IMR-90 (cell line): ENCODE data around the gene RPL15. TPM values are rescaled to one million over a fixed set of nuclear protein-coding genes. Genes with fewer than 3 reads are reported as not detected.

ENCODE experiments used
- ATAC-seq: fragments of 200-7000 bp; cut with Tn5 transposase; 2 replicates; pipeline ENCODE4 v1.9.1; 2020; ENCODE audit warnings: low read depth, mild to moderate bottlenecking, moderate library complexity
- BruUV-seq: library from RNA; stranded (reverse); fragments of 400-500 nt; replicated peaks from 2 replicates; lab custom pipeline; 2021; lab: Mats Ljungman, UMichigan
- CTCF ChIA-PET: fragments of 300-600 bp; formaldehyde crosslinking; extraction: SDS; loops from one replicate; lab custom pipeline; 2021; ENCODE audit warnings: antibody characterized with exemption; lab: Yijun Ruan, JAX
- POLR2A ChIA-PET: fragments of 300-600 bp; sonication (Branson Sonifier 250); formaldehyde crosslinking; loops from one replicate; lab custom pipeline; 2022; ENCODE audit warnings: antibody characterized with exemption; ENCODE audit not compliant: unreplicated experiment; lab: Charles Lee
- DNase-seq: peaks from one replicate; pipeline ENCODE4 v3.0.0; 2013
- H2AFZ ChIP-seq: replicated peaks from 2 replicates; pipeline ENCODE3; 2013; ENCODE audit warnings: low read length, mild to moderate bottlenecking; ENCODE audit not compliant: poor library complexity
- H2AK5ac ChIP-seq: 2 replicates; pipeline ENCODE4 v1.6.1; 2013; ENCODE audit warnings: low read depth, low read length, inconsistent platforms
- H2AK9ac ChIP-seq: replicated peaks from 2 replicates; pipeline ENCODE3; 2013; ENCODE audit warnings: mild to moderate bottlenecking, low read depth, low read length, moderate library complexity; ENCODE audit not compliant: poor library complexity
- H2BK120ac ChIP-seq: 2 replicates; pipeline ENCODE4 v1.6.1; 2013; ENCODE audit warnings: low read depth, low read length, inconsistent platforms
- H2BK15ac ChIP-seq: 3 replicates; pipeline ENCODE4 v1.6.1; 2013; ENCODE audit warnings: low read depth, low read length, inconsistent platforms
- H2BK20ac ChIP-seq: 2 replicates; pipeline ENCODE4 v1.6.1; 2013; ENCODE audit warnings: low read depth, mild to moderate bottlenecking, inconsistent platforms, low read length, moderate library complexity
- H2BK5ac ChIP-seq: 2 replicates; pipeline ENCODE4 v1.6.1; 2013; ENCODE audit warnings: mild to moderate bottlenecking, low read depth, low read length, inconsistent platforms; ENCODE audit not compliant: poor library complexity, severe bottlenecking
- H3K14ac ChIP-seq: replicated peaks from 2 replicates; pipeline ENCODE4 v1.6.1; 2013; ENCODE audit warnings: low read depth, low read length, inconsistent platforms
- H3K18ac ChIP-seq: 2 replicates; pipeline ENCODE4 v1.6.1; 2013; ENCODE audit warnings: low read depth, low read length, control low read depth
- H3K23ac ChIP-seq: 2 replicates; pipeline ENCODE4 v1.6.1; 2013; ENCODE audit warnings: low read depth, low read length, inconsistent platforms
- H3K27ac ChIP-seq: 2 replicates; pipeline ENCODE4 v1.5.1; 2013; ENCODE audit warnings: mild to moderate bottlenecking, control low read depth, low read length; ENCODE audit not compliant: insufficient read depth
- H3K27me3 ChIP-seq: 2 replicates; pipeline ENCODE4 v1.6.1; 2013; ENCODE audit warnings: low read length; ENCODE audit not compliant: control insufficient read depth, insufficient read depth
- H3K36me3 ChIP-seq: 2 replicates; pipeline ENCODE4 v1.6.1; 2013; ENCODE audit warnings: low read length, mixed read lengths; ENCODE audit not compliant: control insufficient read depth, insufficient read depth
- H3K4ac ChIP-seq: 2 replicates; pipeline ENCODE4 v1.6.1; 2013; ENCODE audit warnings: low read depth, low read length, inconsistent platforms
- H3K4me1 ChIP-seq: 2 replicates; pipeline ENCODE4 v1.6.1; 2013; ENCODE audit warnings: low read length, mixed read lengths; ENCODE audit not compliant: control insufficient read depth, insufficient read depth
- H3K4me2 ChIP-seq: 2 replicates; pipeline ENCODE4 v1.6.1; 2013; ENCODE audit warnings: low read depth, mild to moderate bottlenecking, control low read depth, low read length, moderate library complexity
- H3K4me3 ChIP-seq: 2 replicates; pipeline ENCODE4 v1.5.1; 2013; ENCODE audit warnings: low read depth, mild to moderate bottlenecking, control low read depth, low read length, moderate library complexity; ENCODE audit not compliant: insufficient read depth
- H3K56ac ChIP-seq: 2 replicates; pipeline ENCODE4 v1.6.1; 2013; ENCODE audit warnings: low read length, inconsistent platforms; ENCODE audit not compliant: insufficient read depth; ENCODE audit errors: extremely low read depth
- H3K79me1 ChIP-seq, 2 experiments: 2 replicates each; pipeline ENCODE4 v1.6.1; 2013; ENCODE audit warnings: low read length in 2 of 2, inconsistent platforms in 1 of 2, low read depth in 1 of 2
- H3K9ac ChIP-seq: 2 replicates; pipeline ENCODE4 v1.6.1; 2013; ENCODE audit warnings: low read depth, low read length, control low read depth
- H3K9me1 ChIP-seq: 2 replicates; pipeline ENCODE4 v1.6.1; 2013; ENCODE audit warnings: low read length, inconsistent platforms; ENCODE audit not compliant: insufficient read depth
- H3K9me3 ChIP-seq: 2 replicates; pipeline ENCODE4 v1.6.1; 2013; ENCODE audit warnings: low read length; ENCODE audit not compliant: control insufficient read depth, insufficient read depth
- H4K20me1 ChIP-seq: 2 replicates; pipeline ENCODE4 v1.6.1; 2013; ENCODE audit warnings: low read length, inconsistent platforms; ENCODE audit not compliant: insufficient read depth
- H4K5ac ChIP-seq: 2 replicates; pipeline ENCODE4 v1.6.1; 2013; ENCODE audit warnings: mild to moderate bottlenecking, low read depth, low read length, control low read depth
- H4K8ac ChIP-seq, 2 experiments: 2 replicates each; pipeline ENCODE4 v1.6.1; 2013; ENCODE audit warnings: low read depth in 2 of 2, low read length in 2 of 2, control low read depth in 1 of 2, inconsistent platforms in 1 of 2
- H4K91ac ChIP-seq: 2 replicates; pipeline ENCODE4 v1.6.1; 2013; ENCODE audit warnings: low read depth, low read length, inconsistent platforms; ENCODE audit not compliant: insufficient read depth
- BHLHE40 ChIP-seq: fragments of 150-350 bp; IDR thresholded peaks from 2 replicates; pipeline ENCODE4 v1.6.1; 2016; ENCODE audit warnings: mild to moderate bottlenecking, low read depth, low read length
- CEBPB ChIP-seq: IDR thresholded peaks from 2 replicates; pipeline ENCODE4 v1.6.1; 2012; ENCODE audit warnings: low read depth, low read length, improper control_type of control experiment
- CHD1 ChIP-seq: IDR thresholded peaks from 2 replicates; pipeline ENCODE4 v1.6.1; 2012; ENCODE audit warnings: low read depth, low read length, improper control_type of control experiment
- FOS ChIP-seq: fragments of 150-350 bp; IDR thresholded peaks from 2 replicates; pipeline ENCODE4 v1.6.1; 2016; ENCODE audit warnings: low read depth, low read length
- MAFK ChIP-seq: IDR thresholded peaks from 2 replicates; pipeline ENCODE4 v1.6.1; 2012; ENCODE audit warnings: low read depth, low read length, improper control_type of control experiment
- MAZ ChIP-seq: IDR thresholded peaks from 2 replicates; pipeline ENCODE4 v1.6.1; 2012; ENCODE audit warnings: low read depth, mild to moderate bottlenecking, low read length, improper control_type of control experiment, moderate library complexity, borderline replicate concordance
- MXI1 ChIP-seq: IDR thresholded peaks from 2 replicates; pipeline ENCODE4 v1.6.1; 2012; ENCODE audit warnings: low read depth, mild to moderate bottlenecking, low read length, moderate library complexity, borderline replicate concordance
- NFE2L2 ChIP-seq: fragments of 150-350 bp; IDR thresholded peaks from 2 replicates; pipeline ENCODE4 v1.6.1; 2016; ENCODE audit warnings: low read depth, mild to moderate bottlenecking, low read length
- POLR2A ChIP-seq: IDR thresholded peaks from 2 replicates; pipeline ENCODE4 v1.6.1; 2012; ENCODE audit warnings: mild to moderate bottlenecking, low read depth, low read length
- RAD21 ChIP-seq: IDR thresholded peaks from 2 replicates; pipeline ENCODE4 v1.6.1; 2012; ENCODE audit warnings: low read length, improper control_type of control experiment
- RCOR1 ChIP-seq: IDR thresholded peaks from 2 replicates; pipeline ENCODE4 v1.6.1; 2012; ENCODE audit warnings: mild to moderate bottlenecking, low read length, improper control_type of control experiment; ENCODE audit not compliant: insufficient replicate concordance
- WGBS, 2 experiments: methylation state at CpG; one replicate each; pipeline versions ENCODE4 v1.1.5 to v1.1.7; 2013; ENCODE audit warnings: missing lambda C conversion rate in 2 of 2; ENCODE audit not compliant: insufficient read length in 1 of 2; ENCODE audit errors: extremely low coverage in 2 of 2; 5-methylcytosine and 5-hydroxymethylcytosine counted together
- dilution Hi-C: fragments of 300-500 bp; cut with HindIII; formaldehyde crosslinking; loops from one replicate; pipeline ENCODE4 v1.14.3; 2018; ENCODE audit warnings: low sequenced_read_pairs; ENCODE audit not compliant: unreplicated experiment
- in situ Hi-C: fragments of 300-500 bp; cut with MboI; formaldehyde crosslinking; loops from 3 replicates; pipeline ENCODE4 v1.14.3; 2019; ENCODE audit warnings: low sequenced_read_pairs, inconsistent platforms, mixed read lengths
- intact Hi-C: fragments of 100-400 bp; cut with micrococcal nuclease; formaldehyde crosslinking; loops from 2 replicates; pipeline ENCODE4 v1.10.0; 2022
- polyA plus RNA-seq, 3 experiments: library from polyadenylated mRNA; depleted of rRNA; stranded (reverse); fragments of >200 nt; gene quantifications; 2 replicates each; pipeline ENCODE4 v1.2.3, GENCODE V29; 2012; ENCODE audit warnings: low replicate concordance in 1 of 3
- total RNA-seq: library from RNA; depleted of rRNA; stranded (reverse); fragments of >200 nt; gene quantifications from 2 replicates; pipeline ENCODE4 v1.2.3, GENCODE V29; 2012
- TF ChIP-seq, protein P1 (sequence below): fragments of 150-350 bp; IDR thresholded peaks from 2 replicates; pipeline ENCODE4 v1.6.1; 2016; ENCODE audit warnings: low read depth, mild to moderate bottlenecking, low read length, moderate library complexity, borderline replicate concordance
- TF ChIP-seq, protein P2 (sequence below): conservative IDR thresholded peaks from 2 replicates; pipeline ENCODE4 v1.5.1; 2012; ENCODE audit warnings: mild to moderate bottlenecking, low read depth, low read length, improper control_type of control experiment

The RPL15 gene
- total and polyA plus RNA-seq, 2 of the 4 experiments (the other 2 are of a cell fraction): 1,419 to 4,701 TPM

DNA sequence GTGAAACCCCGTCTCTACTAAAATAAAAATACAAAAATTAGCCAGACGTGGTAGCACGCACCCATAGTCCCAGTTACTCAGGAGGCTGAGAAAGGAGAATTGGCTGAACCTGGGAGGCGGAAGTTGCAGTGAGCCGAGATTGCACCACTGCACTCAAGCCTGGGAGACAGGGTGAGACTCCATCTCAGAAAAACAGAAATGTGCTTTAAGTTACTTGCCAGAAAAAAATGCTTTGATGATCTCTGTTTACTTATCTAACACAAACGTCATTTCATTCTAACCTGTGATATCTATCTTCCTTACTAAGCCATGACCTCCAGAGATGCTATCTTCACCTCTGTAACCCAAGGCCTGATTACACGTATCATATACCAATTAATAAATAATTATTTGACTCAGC lies 7.6 kb upstream of the RPL15 start:
- no TSS peak for BruUV-seq
- H2AK5ac ChIP-seq: no peak overlapping the region
- no peak overlapping the region for H3K18ac ChIP-seq
- ChIA-PET CTCF (no interaction called here), POLR2A (no interaction called here)
- no peak overlapping the region for H2BK15ac ChIP-seq
- H3K4ac ChIP-seq: no peak overlapping the region
- H3K4me3 ChIP-seq: no peak overlapping the region
- no peak overlapping the region for H3K56ac ChIP-seq
- H2BK20ac ChIP-seq: no peak overlapping the region
- no peak overlapping the region for H3K4me2 ChIP-seq
- no peak overlapping the region for H4K5ac ChIP-seq
- in situ Hi-C loops: no loop called here
- no peaks in the 10 kb centered on the region for H3K9me1 ChIP-seq
- H3K27ac ChIP-seq: no peak overlapping the region
- no peak overlapping the region for H2AK9ac ChIP-seq
- TF ChIP-seq MXI1 (no peak), BHLHE40 (no peak), MAZ (no peak), CHD1 (no peak), POLR2A (no peak), CEBPB (no peak), NFE2L2 (no peak), MAFK (no peak), RAD21 (no peak), RCOR1 (no peak), FOS (no peak)
- TF ChIP-seq, protein P1, sequence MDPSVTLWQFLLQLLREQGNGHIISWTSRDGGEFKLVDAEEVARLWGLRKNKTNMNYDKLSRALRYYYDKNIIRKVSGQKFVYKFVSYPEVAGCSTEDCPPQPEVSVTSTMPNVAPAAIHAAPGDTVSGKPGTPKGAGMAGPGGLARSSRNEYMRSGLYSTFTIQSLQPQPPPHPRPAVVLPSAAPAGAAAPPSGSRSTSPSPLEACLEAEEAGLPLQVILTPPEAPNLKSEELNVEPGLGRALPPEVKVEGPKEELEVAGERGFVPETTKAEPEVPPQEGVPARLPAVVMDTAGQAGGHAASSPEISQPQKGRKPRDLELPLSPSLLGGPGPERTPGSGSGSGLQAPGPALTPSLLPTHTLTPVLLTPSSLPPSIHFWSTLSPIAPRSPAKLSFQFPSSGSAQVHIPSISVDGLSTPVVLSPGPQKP: no peak
- TF ChIP-seq, protein P2, sequence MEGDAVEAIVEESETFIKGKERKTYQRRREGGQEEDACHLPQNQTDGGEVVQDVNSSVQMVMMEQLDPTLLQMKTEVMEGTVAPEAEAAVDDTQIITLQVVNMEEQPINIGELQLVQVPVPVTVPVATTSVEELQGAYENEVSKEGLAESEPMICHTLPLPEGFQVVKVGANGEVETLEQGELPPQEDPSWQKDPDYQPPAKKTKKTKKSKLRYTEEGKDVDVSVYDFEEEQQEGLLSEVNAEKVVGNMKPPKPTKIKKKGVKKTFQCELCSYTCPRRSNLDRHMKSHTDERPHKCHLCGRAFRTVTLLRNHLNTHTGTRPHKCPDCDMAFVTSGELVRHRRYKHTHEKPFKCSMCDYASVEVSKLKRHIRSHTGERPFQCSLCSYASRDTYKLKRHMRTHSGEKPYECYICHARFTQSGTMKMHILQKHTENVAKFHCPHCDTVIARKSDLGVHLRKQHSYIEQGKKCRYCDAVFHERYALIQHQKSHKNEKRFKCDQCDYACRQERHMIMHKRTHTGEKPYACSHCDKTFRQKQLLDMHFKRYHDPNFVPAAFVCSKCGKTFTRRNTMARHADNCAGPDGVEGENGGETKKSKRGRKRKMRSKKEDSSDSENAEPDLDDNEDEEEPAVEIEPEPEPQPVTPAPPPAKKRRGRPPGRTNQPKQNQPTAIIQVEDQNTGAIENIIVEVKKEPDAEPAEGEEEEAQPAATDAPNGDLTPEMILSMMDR: no peak
- H2BK5ac ChIP-seq: no peak overlapping the region
- H3K9ac ChIP-seq: no peak overlapping the region
- no peak overlapping the region for H4K91ac ChIP-seq
- H2BK120ac ChIP-seq: no peak overlapping the region
- no peak for DNase-seq
- H3K23ac ChIP-seq: no peak overlapping the region
- no peaks in the 10 kb centered on the region for H3K4me1 ChIP-seq
- H3K27me3 ChIP-seq: no peaks in the 10 kb centered on the region
- dilution Hi-C loops: no loop called here
- ATAC-seq: no peak
- H3K9me3 ChIP-seq: no peaks in the 10 kb centered on the region
- no peaks in the 10 kb centered on the region for H4K20me1 ChIP-seq
- H3K14ac ChIP-seq: no peak overlapping the region
- intact Hi-C loops: no loop called here
- 100% methylated on average over 2 of the region's 7 CpGs; no CpG with 5 or more reads in 1 of the 2 experiments for WGBS, 2 experiments
- H2AFZ ChIP-seq: no peak overlapping the region
- H3K79me1 ChIP-seq: peaks cover 0 to 3% of the 10 kb centered on the region in 2 experiments; a peak in 1 of 4 replicates
- 0 out of 2 replicates have a peak, but pooled peaks cover 3% of the 10 kb centered on the region for H3K36me3 ChIP-seq
- H4K8ac ChIP-seq: no peak overlapping the region
